ENCODE data around the gene PARD6G. TPM values are rescaled to one million over a fixed set of nuclear protein-coding genes. Genes with fewer than 3 reads are reported as not detected.

The PARD6G gene
- total and polyA plus RNA-seq, 2 of the 13 experiments (the other 11 are each of a cell fraction or from before 2014, with no cell fraction given): 3.6 to 7.4 TPM

DNA sequence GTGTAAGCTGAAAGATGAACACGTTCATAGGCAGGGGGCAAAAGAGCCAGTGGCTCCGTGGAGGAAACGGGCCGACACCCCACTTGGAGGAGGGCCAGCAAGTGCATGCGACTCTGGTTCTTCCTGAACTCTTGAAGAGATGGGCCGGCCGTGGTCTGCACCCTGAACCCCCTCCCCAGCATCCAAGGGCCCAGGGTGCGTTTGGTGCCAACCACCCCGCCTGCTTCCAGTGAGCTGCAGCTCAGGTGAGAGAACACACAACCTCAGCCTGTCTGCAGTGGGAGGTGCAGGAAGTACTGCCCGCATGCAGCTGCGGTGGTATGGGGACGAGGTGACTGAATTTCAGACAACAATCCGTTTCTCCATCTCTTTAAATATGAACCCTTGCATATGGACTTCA lies 79.4 kb downstream of the PARD6G start (continued):
- TF ChIP-seq, protein P1, sequence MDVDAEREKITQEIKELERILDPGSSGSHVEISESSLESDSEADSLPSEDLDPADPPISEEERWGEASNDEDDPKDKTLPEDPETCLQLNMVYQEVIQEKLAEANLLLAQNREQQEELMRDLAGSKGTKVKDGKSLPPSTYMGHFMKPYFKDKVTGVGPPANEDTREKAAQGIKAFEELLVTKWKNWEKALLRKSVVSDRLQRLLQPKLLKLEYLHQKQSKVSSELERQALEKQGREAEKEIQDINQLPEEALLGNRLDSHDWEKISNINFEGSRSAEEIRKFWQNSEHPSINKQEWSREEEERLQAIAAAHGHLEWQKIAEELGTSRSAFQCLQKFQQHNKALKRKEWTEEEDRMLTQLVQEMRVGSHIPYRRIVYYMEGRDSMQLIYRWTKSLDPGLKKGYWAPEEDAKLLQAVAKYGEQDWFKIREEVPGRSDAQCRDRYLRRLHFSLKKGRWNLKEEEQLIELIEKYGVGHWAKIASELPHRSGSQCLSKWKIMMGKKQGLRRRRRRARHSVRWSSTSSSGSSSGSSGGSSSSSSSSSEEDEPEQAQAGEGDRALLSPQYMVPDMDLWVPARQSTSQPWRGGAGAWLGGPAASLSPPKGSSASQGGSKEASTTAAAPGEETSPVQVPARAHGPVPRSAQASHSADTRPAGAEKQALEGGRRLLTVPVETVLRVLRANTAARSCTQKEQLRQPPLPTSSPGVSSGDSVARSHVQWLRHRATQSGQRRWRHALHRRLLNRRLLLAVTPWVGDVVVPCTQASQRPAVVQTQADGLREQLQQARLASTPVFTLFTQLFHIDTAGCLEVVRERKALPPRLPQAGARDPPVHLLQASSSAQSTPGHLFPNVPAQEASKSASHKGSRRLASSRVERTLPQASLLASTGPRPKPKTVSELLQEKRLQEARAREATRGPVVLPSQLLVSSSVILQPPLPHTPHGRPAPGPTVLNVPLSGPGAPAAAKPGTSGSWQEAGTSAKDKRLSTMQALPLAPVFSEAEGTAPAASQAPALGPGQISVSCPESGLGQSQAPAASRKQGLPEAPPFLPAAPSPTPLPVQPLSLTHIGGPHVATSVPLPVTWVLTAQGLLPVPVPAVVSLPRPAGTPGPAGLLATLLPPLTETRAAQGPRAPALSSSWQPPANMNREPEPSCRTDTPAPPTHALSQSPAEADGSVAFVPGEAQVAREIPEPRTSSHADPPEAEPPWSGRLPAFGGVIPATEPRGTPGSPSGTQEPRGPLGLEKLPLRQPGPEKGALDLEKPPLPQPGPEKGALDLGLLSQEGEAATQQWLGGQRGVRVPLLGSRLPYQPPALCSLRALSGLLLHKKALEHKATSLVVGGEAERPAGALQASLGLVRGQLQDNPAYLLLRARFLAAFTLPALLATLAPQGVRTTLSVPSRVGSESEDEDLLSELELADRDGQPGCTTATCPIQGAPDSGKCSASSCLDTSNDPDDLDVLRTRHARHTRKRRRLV (CRISPR knock-in tag; IDR thresholded peaks at IDR 0.05): no peak
- no peak for TF ChIP-seq SRSF4 (IDR thresholded peaks at IDR 0.05; ENCODE audit: low read depth, low read length, poor library complexity, severe bottlenecking)
- TF ChIP-seq, protein P2, sequence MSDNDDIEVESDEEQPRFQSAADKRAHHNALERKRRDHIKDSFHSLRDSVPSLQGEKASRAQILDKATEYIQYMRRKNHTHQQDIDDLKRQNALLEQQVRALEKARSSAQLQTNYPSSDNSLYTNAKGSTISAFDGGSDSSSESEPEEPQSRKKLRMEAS (IDR thresholded peaks at IDR 0.05): no peak
- no peak for TF ChIP-seq ZNF841 (CRISPR knock-in tag; IDR thresholded peaks at IDR 0.05; ENCODE audit: borderline replicate concordance)
- no peak for TF ChIP-seq ZKSCAN8 (CRISPR knock-in tag; IDR thresholded peaks at IDR 0.05; ENCODE audit: borderline replicate concordance)

DNA sequence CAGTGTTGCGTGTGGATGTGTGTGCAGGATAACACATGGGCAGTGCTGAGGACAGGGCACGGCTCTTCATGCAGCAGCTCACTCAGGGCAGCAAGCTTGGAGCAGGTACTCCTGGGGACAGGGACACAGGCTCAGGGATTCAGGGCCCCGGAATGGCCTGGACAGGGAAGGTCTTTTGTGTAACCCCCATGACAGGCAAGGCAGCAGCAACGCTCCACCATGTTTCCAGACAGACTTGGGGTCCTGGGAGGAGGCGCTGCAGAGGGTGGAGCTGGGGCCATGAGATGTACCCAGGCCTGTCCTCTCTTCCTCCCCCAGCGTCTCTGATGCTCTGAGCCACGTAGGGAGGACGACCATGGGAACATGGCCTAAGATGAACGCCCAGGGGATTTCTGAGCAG lies 80.0 kb downstream of the PARD6G start:
- Histone ChIP-seq H3K4me3 (replicated peaks in 1 of 3; ENCODE audit: insufficient read depth in 1 of 3, low read depth in 2 of 3, low read length in 3 of 3) (no peak overlapping the region), H3K9me3 (ENCODE audit: low read length) (peaks cover 8% of the 10 kb centered on the region), H3K4me1 (ENCODE audit: insufficient read depth, low read length) (no peaks in the 10 kb centered on the region), H3K27me3 (ENCODE audit: control insufficient read depth in 1 of 2, insufficient read depth in 2 of 2, low read length in 2 of 2) (no peaks in the 10 kb centered on the region), H3K36me3 (replicated peaks in 1 of 2; ENCODE audit: control insufficient read depth in 1 of 2, insufficient read depth in 2 of 2, low read length in 2 of 2) (no peaks in the 10 kb centered on the region), H3K79me2 (ENCODE audit: insufficient read depth, low read length) (no peaks in the 10 kb centered on the region), H3K4me2 (ENCODE audit: low read depth, low read length) (no peak overlapping the region), H4K20me1 (ENCODE audit: insufficient read depth, low read length) (no peaks in the 10 kb centered on the region), H3K27ac (ENCODE audit: extremely low read length, insufficient read depth, low read length) (no peak overlapping the region), H2AFZ (ENCODE audit: low read length) (no peak overlapping the region), H3K9ac (ENCODE audit: insufficient read depth, low read depth, low read length) (no peak overlapping the region)
- ATAC-seq: no peak
- no TSS peak for BruUV-seq (replicated peaks)
- intact Hi-C loops (cut with micrococcal nuclease; ENCODE audit: unreplicated experiment): no loop called here
- DNase-seq (ENCODE audit: low spot score): no peak
- ChIA-PET POLR2A (no interaction called here), CTCF (ENCODE audit: low intra/inter-chr PET ratio, low total read pairs) (no interaction called here)
- TF ChIP-seq ZBTB7B (CRISPR knock-in tag; IDR thresholded peaks at IDR 0.05) (no peak), ADNP (CRISPR knock-in tag; IDR thresholded peaks at IDR 0.05) (no peak), SETDB1 (CRISPR knock-in tag; IDR thresholded peaks at IDR 0.05; ENCODE audit: borderline replicate concordance) (no peak)
- TF ChIP-seq, protein P3, sequence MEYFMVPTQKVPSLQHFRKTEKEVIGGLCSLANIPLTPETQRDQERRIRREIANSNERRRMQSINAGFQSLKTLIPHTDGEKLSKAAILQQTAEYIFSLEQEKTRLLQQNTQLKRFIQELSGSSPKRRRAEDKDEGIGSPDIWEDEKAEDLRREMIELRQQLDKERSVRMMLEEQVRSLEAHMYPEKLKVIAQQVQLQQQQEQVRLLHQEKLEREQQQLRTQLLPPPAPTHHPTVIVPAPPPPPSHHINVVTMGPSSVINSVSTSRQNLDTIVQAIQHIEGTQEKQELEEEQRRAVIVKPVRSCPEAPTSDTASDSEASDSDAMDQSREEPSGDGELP (IDR thresholded peaks at IDR 0.05; ENCODE audit: borderline replicate concordance, low read depth): no peak
- TF ChIP-seq, protein P4, sequence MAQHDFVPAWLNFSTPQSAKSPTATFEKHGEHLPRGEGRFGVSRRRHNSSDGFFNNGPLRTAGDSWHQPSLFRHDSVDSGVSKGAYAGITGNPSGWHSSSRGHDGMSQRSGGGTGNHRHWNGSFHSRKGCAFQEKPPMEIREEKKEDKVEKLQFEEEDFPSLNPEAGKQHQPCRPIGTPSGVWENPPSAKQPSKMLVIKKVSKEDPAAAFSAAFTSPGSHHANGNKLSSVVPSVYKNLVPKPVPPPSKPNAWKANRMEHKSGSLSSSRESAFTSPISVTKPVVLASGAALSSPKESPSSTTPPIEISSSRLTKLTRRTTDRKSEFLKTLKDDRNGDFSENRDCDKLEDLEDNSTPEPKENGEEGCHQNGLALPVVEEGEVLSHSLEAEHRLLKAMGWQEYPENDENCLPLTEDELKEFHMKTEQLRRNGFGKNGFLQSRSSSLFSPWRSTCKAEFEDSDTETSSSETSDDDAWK (CRISPR knock-in tag; IDR thresholded peaks at IDR 0.05): no peak
- TF ChIP-seq, protein P5, sequence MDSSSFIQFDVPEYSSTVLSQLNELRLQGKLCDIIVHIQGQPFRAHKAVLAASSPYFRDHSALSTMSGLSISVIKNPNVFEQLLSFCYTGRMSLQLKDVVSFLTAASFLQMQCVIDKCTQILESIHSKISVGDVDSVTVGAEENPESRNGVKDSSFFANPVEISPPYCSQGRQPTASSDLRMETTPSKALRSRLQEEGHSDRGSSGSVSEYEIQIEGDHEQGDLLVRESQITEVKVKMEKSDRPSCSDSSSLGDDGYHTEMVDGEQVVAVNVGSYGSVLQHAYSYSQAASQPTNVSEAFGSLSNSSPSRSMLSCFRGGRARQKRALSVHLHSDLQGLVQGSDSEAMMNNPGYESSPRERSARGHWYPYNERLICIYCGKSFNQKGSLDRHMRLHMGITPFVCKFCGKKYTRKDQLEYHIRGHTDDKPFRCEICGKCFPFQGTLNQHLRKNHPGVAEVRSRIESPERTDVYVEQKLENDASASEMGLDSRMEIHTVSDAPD (CRISPR knock-in tag; IDR thresholded peaks at IDR 0.05): no peak
- in situ Hi-C loops (cut with HindIII; ENCODE audit: extremely low pct_ligation_motif_present, low pct_unique_long_range_greater_than_20kb): no loop called here
- 95% methylated on average over 7 of the region's 9 CpGs for WGBS (ENCODE audit: low lambda C conversion rate)
- no peak for FAIRE-seq

All from HepG2 (cell line).